ENCODE results near the gene AKAP10.

The AKAP10 gene

GRCh38 chr17:19939993-19940721 lies 37.5 kb downstream of the AKAP10 start:
- TF ChIP-seq YY1 (IDR thresholded peaks at IDR 0.05; ENCODE audit: insufficient read depth, insufficient read length) (no peak), SUZ12 (IDR thresholded peaks at IDR 0.05; ENCODE audit: extremely low read depth, insufficient read depth, insufficient read length) (no peak), ZNF274 (IDR thresholded peaks at IDR 0.05; ENCODE audit: low read depth, low read length) (no peak)
- Histone ChIP-seq H3K4me1 (ENCODE audit: insufficient read depth, insufficient read length) (peaks cover 3% of the 10 kb centered on the region), H3K4me3 (ENCODE audit: insufficient read length, low read depth) (no peak overlapping the region), H3K9me3 (ENCODE audit: insufficient read depth, low read length) (no peaks in the 10 kb centered on the region), H3K36me3 (ENCODE audit: insufficient read depth, insufficient read length, low read length) (peaks cover 41% of the 10 kb centered on the region), H3K27me3 (ENCODE audit: insufficient read depth, insufficient read length) (no peaks in the 10 kb centered on the region), H3K9ac (ENCODE audit: insufficient read length, low read depth) (no peak overlapping the region)
- DNase-seq (ENCODE audit: low read depth, low spot score) = no peak

GRCh38 chr17:19938736-19939135 lies 38.9 kb downstream of the AKAP10 start:
- Histone ChIP-seq H3K36me3 (ENCODE audit: insufficient read depth, insufficient read length, low read length) (peaks cover 50% of the 10 kb centered on the region), H3K9me3 (ENCODE audit: insufficient read depth, low read length) (no peaks in the 10 kb centered on the region), H3K4me3 (ENCODE audit: insufficient read length, low read depth) (no peak overlapping the region), H3K27me3 (ENCODE audit: insufficient read depth, insufficient read length) (no peaks in the 10 kb centered on the region), H3K9ac (ENCODE audit: insufficient read length, low read depth) (no peak overlapping the region), H3K4me1 (ENCODE audit: insufficient read depth, insufficient read length) (peaks cover 3% of the 10 kb centered on the region)
- TF ChIP-seq SUZ12 (IDR thresholded peaks at IDR 0.05; ENCODE audit: extremely low read depth, insufficient read depth, insufficient read length) (no peak), ZNF274 (IDR thresholded peaks at IDR 0.05; ENCODE audit: low read depth, low read length) (no peak), YY1 (IDR thresholded peaks at IDR 0.05; ENCODE audit: insufficient read depth, insufficient read length) (no peak)
- DNase-seq (ENCODE audit: low read depth, low spot score) = no peak

GRCh38 chr17:19937522-19937921 lies 40.1 kb downstream of the AKAP10 start:
- Histone ChIP-seq H3K4me1 (ENCODE audit: insufficient read depth, insufficient read length) (no peaks in the 10 kb centered on the region), H3K9ac (ENCODE audit: insufficient read length, low read depth) (no peak overlapping the region), H3K9me3 (ENCODE audit: insufficient read depth, low read length) (no peaks in the 10 kb centered on the region), H3K36me3 (ENCODE audit: insufficient read depth, insufficient read length, low read length) (peaks cover 52% of the 10 kb centered on the region), H3K27me3 (ENCODE audit: insufficient read depth, insufficient read length) (no peaks in the 10 kb centered on the region), H3K4me3 (ENCODE audit: insufficient read length, low read depth) (no peak overlapping the region)
- TF ChIP-seq YY1 (IDR thresholded peaks at IDR 0.05; ENCODE audit: insufficient read depth, insufficient read length) = no peak
- no peak for TF ChIP-seq ZNF274 (IDR thresholded peaks at IDR 0.05; ENCODE audit: low read depth, low read length)
- no peak for TF ChIP-seq SUZ12 (IDR thresholded peaks at IDR 0.05; ENCODE audit: extremely low read depth, insufficient read depth, insufficient read length)
- no peak for DNase-seq (ENCODE audit: low read depth, low spot score)

- Histone ChIP-seq H3K9ac (ENCODE audit: insufficient read length, low read depth) (no peak overlapping the region), H3K4me3 (ENCODE audit: insufficient read length, low read depth) (no peak overlapping the region), H3K36me3 (ENCODE audit: insufficient read depth, insufficient read length, low read length) (peaks cover 65% of the 10 kb centered on the region), H3K9me3 (ENCODE audit: insufficient read depth, low read length) (no peaks in the 10 kb centered on the region), H3K27me3 (ENCODE audit: insufficient read depth, insufficient read length) (no peaks in the 10 kb centered on the region), H3K4me1 (ENCODE audit: insufficient read depth, insufficient read length) (no peaks in the 10 kb centered on the region)
- no peak for TF ChIP-seq ZNF274 (IDR thresholded peaks at IDR 0.05; ENCODE audit: low read depth, low read length)
- no peak for DNase-seq (ENCODE audit: low read depth, low spot score)
Observed at GRCh38 chr17:19935169-19935568, 42.5 kb downstream of the AKAP10 start.

GRCh38 chr17:19933628-19934027 lies 44.0 kb downstream of the AKAP10 start:
- Histone ChIP-seq H3K4me1 (ENCODE audit: insufficient read depth, insufficient read length) (no peaks in the 10 kb centered on the region), H3K9me3 (ENCODE audit: insufficient read depth, low read length) (no peaks in the 10 kb centered on the region), H3K9ac (ENCODE audit: insufficient read length, low read depth) (no peak overlapping the region), H3K36me3 (ENCODE audit: insufficient read depth, insufficient read length, low read length) (peaks cover 63% of the 10 kb centered on the region), H3K27me3 (ENCODE audit: insufficient read depth, insufficient read length) (no peaks in the 10 kb centered on the region), H3K4me3 (ENCODE audit: insufficient read length, low read depth) (no peak overlapping the region)
- TF ChIP-seq ZNF274 (IDR thresholded peaks at IDR 0.05; ENCODE audit: low read depth, low read length) (no peak), SUZ12 (IDR thresholded peaks at IDR 0.05; ENCODE audit: extremely low read depth, insufficient read depth, insufficient read length) (no peak), YY1 (IDR thresholded peaks at IDR 0.05; ENCODE audit: insufficient read depth, insufficient read length) (no peak)
- no peak for DNase-seq (ENCODE audit: low read depth, low spot score)

- Histone ChIP-seq H3K36me3 (ENCODE audit: insufficient read depth, insufficient read length, low read length) (peaks cover 59% of the 10 kb centered on the region), H3K9me3 (ENCODE audit: insufficient read depth, low read length) (no peaks in the 10 kb centered on the region), H3K4me3 (ENCODE audit: insufficient read length, low read depth) (no peak overlapping the region), H3K27me3 (ENCODE audit: insufficient read depth, insufficient read length) (no peaks in the 10 kb centered on the region), H3K9ac (ENCODE audit: insufficient read length, low read depth) (no peak overlapping the region), H3K4me1 (ENCODE audit: insufficient read depth, insufficient read length) (no peaks in the 10 kb centered on the region)
- TF ChIP-seq ZNF274 (IDR thresholded peaks at IDR 0.05; ENCODE audit: low read depth, low read length) (no peak), SUZ12 (IDR thresholded peaks at IDR 0.05; ENCODE audit: extremely low read depth, insufficient read depth, insufficient read length) (no peak), YY1 (IDR thresholded peaks at IDR 0.05; ENCODE audit: insufficient read depth, insufficient read length) (no peak)
- no peak for DNase-seq (ENCODE audit: low read depth, low spot score)
Observed at GRCh38 chr17:19933221-19933620, 44.4 kb downstream of the AKAP10 start.

GRCh38 chr17:19928299-19928698 lies 49.3 kb downstream of the AKAP10 start:
- DNase-seq (ENCODE audit: low read depth, low spot score) = no peak
- H3K9me3 ChIP-seq (ENCODE audit: insufficient read depth, low read length) = no peaks in the 10 kb centered on the region
- H3K36me3 ChIP-seq (ENCODE audit: insufficient read depth, insufficient read length, low read length) = peaks cover 46% of the 10 kb centered on the region
- TF ChIP-seq SUZ12 (IDR thresholded peaks at IDR 0.05; ENCODE audit: extremely low read depth, insufficient read depth, insufficient read length) (no peak), YY1 (IDR thresholded peaks at IDR 0.05; ENCODE audit: insufficient read depth, insufficient read length) (no peak), ZNF274 (IDR thresholded peaks at IDR 0.05; ENCODE audit: low read depth, low read length) (no peak)
- H3K9ac ChIP-seq (ENCODE audit: insufficient read length, low read depth) = no peak overlapping the region
- no peaks in the 10 kb centered on the region for H3K4me1 ChIP-seq (ENCODE audit: insufficient read depth, insufficient read length)
- no peak overlapping the region for H3K4me3 ChIP-seq (ENCODE audit: insufficient read length, low read depth)
- H3K27me3 ChIP-seq (ENCODE audit: insufficient read depth, insufficient read length) = no peaks in the 10 kb centered on the region
